ENCODE measurements around the gene ABHD2.

- TF ChIP-seq CTCF (IDR thresholded peaks at IDR 0.05) = no peak
- no peak for TF ChIP-seq POLR2A (IDR thresholded peaks at IDR 0.05)
These were observed 33.4 kb upstream of the ABHD2 start for GRCh38 chr15:89054873-89055272.
